Body of pancreas (tissue), 4 donors: ENCODE measurements around the gene DCUN1D5. TPM values are rescaled to one million over a fixed set of nuclear protein-coding genes. Genes with fewer than 3 reads are reported as not detected.

Experiments used
- ATAC-seq: fragments of 150-250 bp; one replicate; pipeline ENCODE4 v1.9.1; 2016
- DNase-seq, 4 donors: peaks; one replicate each; pipeline ENCODE4 v3.0.0-alpha.2; 2019
- H3K27ac ChIP-seq, 4 donors: fragments of 200-600 bp; sonication (generic); 1 replicate in 3 of 4; 2 replicates in 1 of 4; pipeline versions ENCODE4 v1.5.1 to v1.6.1; 2016 to 2019; ENCODE audit warnings: mild to moderate bottlenecking in 1 of 4, mixed read lengths in 1 of 4, moderate library complexity in 1 of 4
- H3K27me3 ChIP-seq, 2 donors: fragments of 200-600 bp; sonication (generic); one replicate each; pipeline ENCODE4 v1.6.0; 2016; ENCODE audit warnings: mild to moderate bottlenecking in 1 of 2
- H3K36me3 ChIP-seq, 2 donors: fragments of 200-600 bp; sonication (generic); replicated peaks in 1 of 2; 2 replicates each; pipeline ENCODE4 v1.5.1; 2016; ENCODE audit warnings: low read depth in 2 of 2; ENCODE audit not compliant: insufficient read depth in 1 of 2
- H3K4me1 ChIP-seq: fragments of 200-600 bp; sonication (generic); one replicate; pipeline ENCODE4 v1.6.0; 2016
- H3K4me3 ChIP-seq, 2 donors: fragments of 200-600 bp; sonication (generic); 1 replicate in 1 of 2; 2 replicates in 1 of 2; pipeline ENCODE4 v1.5.1; 2016 to 2019
- H3K9me3 ChIP-seq, 3 donors: fragments of 200-600 bp; sonication (generic); 1 replicate in 2 of 3; 2 replicates in 1 of 3; pipeline ENCODE4 v1.5.1; 2016
- POLR2A ChIP-seq, 3 donors: fragments of 450-650 bp; IDR thresholded peaks; one replicate each; pipeline ENCODE4 v1.6.1; 2016; ENCODE audit warnings: antibody characterized with exemption in 3 of 3, mild to moderate bottlenecking in 2 of 3
- WGBS, 2 donors: methylation state at CpG; one replicate each; pipeline ENCODE4 v1.1.5; 2017; 5-methylcytosine and 5-hydroxymethylcytosine counted together
- intact Hi-C: fragments of 100-400 bp; cut with DNase I; formaldehyde crosslinking; loops from one replicate; pipeline ENCODE4 v1.15.1; 2023
- total RNA-seq, 2 donors: library from RNA; depleted of rRNA; stranded (reverse); fragments of >200 nt; gene quantifications; one replicate each; pipeline ENCODE4 v1.1.0, GENCODE V29; 2016
- TF ChIP-seq, protein P1 (sequence below), 7 experiments: fragments of 450-650 bp in 4 of 7; fragments of 200-600 bp in 3 of 7; sonication (generic) in 3 of 7; IDR thresholded peaks; one replicate each; pipeline ENCODE4 v1.5.1; 2016 to 2019; ENCODE audit warnings: antibody characterized with exemption in 7 of 7

Gene DCUN1D5
- total RNA-seq, 2 donors from 2014 or later = 16.6 to 70.5 TPM

DNA sequence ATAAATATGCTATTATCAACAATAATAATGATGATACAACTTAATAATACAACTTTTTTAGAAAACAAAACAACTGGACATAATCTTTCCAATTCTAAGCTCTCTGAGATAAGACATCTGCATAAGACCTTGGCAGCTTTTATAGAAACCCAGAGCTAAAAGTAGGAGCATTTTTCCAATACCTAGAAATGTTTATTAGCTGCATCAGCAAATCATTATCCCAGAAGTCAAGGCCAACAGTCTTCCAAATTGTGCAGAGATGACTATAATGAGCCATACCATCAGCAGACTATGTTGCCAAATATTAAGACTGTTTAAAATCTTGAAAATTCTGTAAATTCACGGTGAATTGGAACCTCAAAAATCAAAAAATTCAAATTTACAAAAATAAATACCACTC, 30.3 kb downstream of the DCUN1D5 start:
- 94 to 97% methylated on average over 1 of the region's 1 CpG for WGBS, 2 donors
- no peaks in the 10 kb centered on the region for H3K27me3 ChIP-seq
- ATAC-seq = no peak
- no peak overlapping the region for H3K4me3 ChIP-seq
- peaks cover 12% of the 10 kb centered on the region for H3K4me1 ChIP-seq
- H3K27ac ChIP-seq = no peak overlapping the region
- no peak for TF ChIP-seq POLR2A (IDR thresholded peaks at IDR 0.05)
- TF ChIP-seq, protein P1, sequence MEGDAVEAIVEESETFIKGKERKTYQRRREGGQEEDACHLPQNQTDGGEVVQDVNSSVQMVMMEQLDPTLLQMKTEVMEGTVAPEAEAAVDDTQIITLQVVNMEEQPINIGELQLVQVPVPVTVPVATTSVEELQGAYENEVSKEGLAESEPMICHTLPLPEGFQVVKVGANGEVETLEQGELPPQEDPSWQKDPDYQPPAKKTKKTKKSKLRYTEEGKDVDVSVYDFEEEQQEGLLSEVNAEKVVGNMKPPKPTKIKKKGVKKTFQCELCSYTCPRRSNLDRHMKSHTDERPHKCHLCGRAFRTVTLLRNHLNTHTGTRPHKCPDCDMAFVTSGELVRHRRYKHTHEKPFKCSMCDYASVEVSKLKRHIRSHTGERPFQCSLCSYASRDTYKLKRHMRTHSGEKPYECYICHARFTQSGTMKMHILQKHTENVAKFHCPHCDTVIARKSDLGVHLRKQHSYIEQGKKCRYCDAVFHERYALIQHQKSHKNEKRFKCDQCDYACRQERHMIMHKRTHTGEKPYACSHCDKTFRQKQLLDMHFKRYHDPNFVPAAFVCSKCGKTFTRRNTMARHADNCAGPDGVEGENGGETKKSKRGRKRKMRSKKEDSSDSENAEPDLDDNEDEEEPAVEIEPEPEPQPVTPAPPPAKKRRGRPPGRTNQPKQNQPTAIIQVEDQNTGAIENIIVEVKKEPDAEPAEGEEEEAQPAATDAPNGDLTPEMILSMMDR (IDR thresholded peaks at IDR 0.05) = no peak
- intact Hi-C loops = no loop called here
- no peak for DNase-seq
- H3K36me3 ChIP-seq = peaks cover 4 to 9% of the 10 kb centered on the region in 2 donors
- H3K9me3 ChIP-seq = no peaks in the 10 kb centered on the region

DNA sequence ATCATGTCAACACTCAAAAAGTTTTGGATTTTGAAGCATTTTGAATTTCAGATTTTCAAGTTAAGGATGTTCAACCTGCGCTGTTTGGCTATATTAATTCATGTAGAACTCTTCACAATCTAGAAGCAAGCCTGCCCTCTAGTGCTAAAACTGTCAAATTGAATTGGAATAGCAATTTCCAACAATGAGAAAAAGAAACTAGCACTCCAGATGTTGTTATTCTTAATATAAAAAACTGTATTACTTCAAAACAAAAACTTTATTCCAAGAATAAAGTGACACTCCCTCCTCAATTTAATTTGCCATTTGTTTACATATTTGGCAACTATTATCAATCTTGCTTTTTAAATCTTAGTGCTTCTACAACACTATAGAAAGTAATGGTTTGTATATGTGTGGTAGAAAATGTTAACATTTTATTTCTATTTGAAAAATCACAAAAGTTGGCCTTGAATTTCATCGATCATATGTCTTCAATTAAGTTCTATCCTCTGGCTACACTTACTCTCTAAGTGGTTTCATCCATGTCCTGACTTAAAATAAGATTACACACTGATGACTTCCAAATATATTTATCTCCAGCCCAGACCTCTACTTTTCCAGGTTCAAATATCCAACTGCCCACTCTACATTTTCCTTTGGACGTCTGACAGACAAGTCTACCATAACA, 36.6 kb downstream of the DCUN1D5 start:
- WGBS, 2 donors = 19 to 24% methylated on average over 3 of the region's 3 CpGs
- no peak overlapping the region for H3K27ac ChIP-seq
- intact Hi-C loops = no loop called here
- no peaks in the 10 kb centered on the region for H3K27me3 ChIP-seq
- H3K36me3 ChIP-seq = no peaks in the 10 kb centered on the region
- DNase-seq = peak in 1 of 4 donors; percentile 17
- H3K4me3 ChIP-seq = no peak overlapping the region
- no peaks in the 10 kb centered on the region for H3K4me1 ChIP-seq
- H3K9me3 ChIP-seq = no peaks in the 10 kb centered on the region
- TF ChIP-seq, protein P1 (IDR thresholded peaks at IDR 0.05) = peak; percentile 44 to 82 (median 70)
- no peak for TF ChIP-seq POLR2A (IDR thresholded peaks at IDR 0.05)
- peak; percentile 79 for ATAC-seq

DNA sequence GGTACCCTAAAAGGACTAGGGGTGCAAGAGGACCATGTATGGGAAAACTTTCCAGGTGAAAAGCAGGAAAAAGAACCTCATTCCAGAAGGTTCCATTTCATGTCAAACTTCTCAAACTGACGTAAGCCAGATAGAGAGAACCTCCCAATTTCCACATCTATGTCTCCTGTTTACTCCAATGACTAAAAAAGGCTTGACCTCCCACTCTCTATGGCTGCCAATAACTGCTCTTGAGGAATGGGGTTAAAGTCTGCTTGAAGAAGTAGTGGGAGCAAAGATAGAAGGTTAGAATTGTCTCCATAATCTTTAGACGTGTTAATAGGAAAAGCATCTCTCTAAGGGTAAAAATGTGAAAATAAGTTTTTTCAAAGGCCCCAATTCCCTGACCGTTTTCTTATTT, 38.0 kb downstream of the DCUN1D5 start:
- Histone ChIP-seq H3K27me3 (no peaks in the 10 kb centered on the region), H3K9me3 (no peaks in the 10 kb centered on the region), H3K36me3 (no peaks in the 10 kb centered on the region), H3K4me1 (no peaks in the 10 kb centered on the region), H3K4me3 (no peak overlapping the region), H3K27ac (no peak overlapping the region)
- intact Hi-C loops = no loop called here
- ATAC-seq = no peak
- 82 to 86% methylated on average over 3 of the region's 3 CpGs for WGBS, 2 donors
- DNase-seq = no peak
- TF ChIP-seq, protein P1 (IDR thresholded peaks at IDR 0.05) = no peak
- TF ChIP-seq POLR2A (IDR thresholded peaks at IDR 0.05) = no peak

DNA sequence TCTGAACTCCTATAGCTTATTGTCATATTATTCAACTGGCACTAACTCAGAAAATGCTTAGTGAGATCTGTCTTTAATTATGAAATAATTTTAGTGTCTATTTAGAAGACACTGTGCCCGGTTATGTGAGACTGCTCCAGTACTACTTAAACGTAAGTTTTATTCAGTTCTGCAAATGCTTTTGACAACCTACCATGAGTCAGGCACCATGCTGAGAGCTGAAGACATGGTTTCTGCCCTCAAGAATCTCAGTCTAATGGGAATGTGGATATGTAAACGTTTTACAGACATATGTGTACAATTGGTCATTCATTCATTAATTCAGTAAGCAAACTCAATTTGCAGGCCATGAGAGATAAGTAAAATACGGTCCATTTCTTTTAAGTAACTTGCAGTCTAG, 40.0 kb downstream of the DCUN1D5 start:
- no peaks in the 10 kb centered on the region for H3K27me3 ChIP-seq
- TF ChIP-seq POLR2A (IDR thresholded peaks at IDR 0.05) = no peak
- TF ChIP-seq, protein P1 (IDR thresholded peaks at IDR 0.05) = no peak
- H3K27ac ChIP-seq = no peak overlapping the region
- WGBS, 2 donors = 74 to 77% methylated on average over 4 of the region's 4 CpGs
- H3K4me3 ChIP-seq = no peak overlapping the region
- intact Hi-C loops = no loop called here
- H3K4me1 ChIP-seq = no peaks in the 10 kb centered on the region
- ATAC-seq (no peak), DNase-seq (no peak)
- no peaks in the 10 kb centered on the region for H3K36me3 ChIP-seq
- H3K9me3 ChIP-seq = no peaks in the 10 kb centered on the region
